Fibroblast of villous mesenchyme (primary cell): ENCODE data around the gene PTPN3. TPM values are rescaled to one million over a fixed set of nuclear protein-coding genes. Genes with fewer than 3 reads are reported as not detected.
A peak's percentile ranks its signal among the peaks of the same experiment; 100 is the strongest.

ENCODE experiments used
- DNase-seq: peaks from one replicate; pipeline ENCODE4 v3.0.0-alpha.2; 2010; ENCODE audit warnings: low read depth
- H3K4me3 ChIP-seq: 2 replicates; pipeline ENCODE4 v1.5.1; 2011; ENCODE audit warnings: low read depth, mild to moderate bottlenecking, low read length
- CTCF ChIP-seq: IDR thresholded peaks from 2 replicates; pipeline ENCODE4 v1.5.1; 2012; ENCODE audit warnings: low read depth, mild to moderate bottlenecking, low read length; ENCODE audit not compliant: insufficient read depth
- total RNA-seq: library from RNA; depleted of rRNA; stranded (reverse); fragments of >200 nt; gene quantifications from 2 replicates; pipeline ENCODE4 v1.2.3, GENCODE V29; 2012

Gene PTPN3
- total RNA-seq, 1 donor, result under 0.01 TPM

GRCh38 chr9:109504689-109505088, 6.6 kb upstream of the PTPN3 start:
- TF ChIP-seq CTCF, result no peak
- H3K4me3 ChIP-seq, result no peak overlapping the region
- DNase-seq, result no peak

DNA sequence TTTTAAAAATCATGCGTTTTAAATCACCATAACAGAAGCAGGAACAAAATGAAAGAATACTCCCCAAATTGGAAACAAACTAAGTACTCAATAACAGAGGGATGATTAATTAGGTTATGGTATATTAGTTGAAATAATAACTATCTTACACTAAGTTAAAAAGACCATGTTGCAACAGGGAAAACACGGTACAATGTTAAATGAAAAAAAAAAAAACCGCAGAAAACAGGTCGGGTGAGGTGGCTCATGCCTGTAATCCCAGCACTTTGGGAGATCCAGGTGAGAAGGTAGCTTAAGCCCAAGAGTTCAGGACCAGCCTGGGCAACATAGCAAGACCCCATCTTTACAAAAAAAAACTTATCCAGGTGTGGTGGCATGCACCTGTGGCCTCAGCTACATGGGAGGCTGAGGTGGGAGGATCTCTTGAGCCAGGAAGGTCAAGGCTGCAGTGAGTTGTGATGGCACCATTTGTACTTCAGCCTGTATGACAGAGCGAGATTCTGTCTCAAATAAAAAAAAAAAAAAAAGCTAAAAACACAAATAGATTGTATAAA, 2.4 kb upstream of the PTPN3 start:
- TF ChIP-seq CTCF, result no peak
- no peak for DNase-seq
- H3K4me3 ChIP-seq, result no peak overlapping the region

- DNase-seq, result no peak
- H3K4me3 ChIP-seq, result peak overlapping the region; percentile 25
- no peak for TF ChIP-seq CTCF
Measured at GRCh38 chr9:109499631-109500410, 1.7 kb upstream of the PTPN3 start.

GRCh38 chr9:109499093-109499630, 1.1 kb upstream of the PTPN3 start:
- peak overlapping the region; percentile 9 for H3K4me3 ChIP-seq
- no peak for DNase-seq
- TF ChIP-seq CTCF, result no peak

DNA sequence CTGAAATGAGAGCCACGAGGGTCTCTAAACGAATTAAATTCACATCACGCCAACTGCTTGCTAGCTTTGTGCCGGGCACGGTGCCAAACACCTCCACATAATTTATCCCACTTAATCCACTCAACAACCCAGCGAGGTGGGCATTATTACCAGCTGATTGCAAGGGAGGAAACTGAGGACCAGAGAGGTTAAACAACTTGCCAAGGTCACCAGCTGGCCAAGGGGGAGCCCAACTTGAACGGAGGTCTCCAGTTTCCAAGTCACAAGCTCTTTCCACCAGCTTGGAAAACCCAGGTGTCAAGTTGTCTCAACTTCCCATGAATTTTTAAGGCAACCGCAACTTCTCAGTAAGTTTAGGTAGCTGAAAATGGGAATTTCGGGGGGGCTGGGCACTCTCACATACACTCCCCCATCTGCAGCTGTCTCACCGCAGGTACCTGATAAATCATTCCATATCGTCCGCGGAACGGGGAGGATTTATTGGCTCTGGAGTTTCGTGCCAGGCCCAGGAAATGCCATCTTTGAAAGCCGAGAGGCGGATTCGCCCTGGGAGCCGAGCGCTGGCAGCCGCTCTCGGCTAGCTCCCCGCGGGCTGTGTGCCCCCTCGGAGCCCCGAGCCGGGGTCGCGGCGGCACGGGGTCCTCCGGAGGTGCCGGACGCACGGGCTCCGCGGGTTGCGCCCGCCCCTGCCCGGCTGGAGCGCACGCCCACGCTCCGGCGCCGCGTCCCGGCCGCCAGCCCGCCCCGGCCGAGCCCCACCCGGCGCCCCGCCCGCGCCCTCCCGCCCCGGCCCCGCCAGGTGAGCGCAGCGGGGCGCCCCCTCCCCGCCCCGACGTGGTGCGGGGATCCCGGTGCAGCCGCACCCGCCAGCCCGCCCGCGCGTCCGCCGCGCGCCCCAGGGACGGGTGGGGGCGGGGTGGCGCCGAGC, 617 bp downstream of the PTPN3 start:
- DNase-seq, result no peak
- no peak for TF ChIP-seq CTCF
- H3K4me3 ChIP-seq, result peak overlapping the region; percentile 40

DNA sequence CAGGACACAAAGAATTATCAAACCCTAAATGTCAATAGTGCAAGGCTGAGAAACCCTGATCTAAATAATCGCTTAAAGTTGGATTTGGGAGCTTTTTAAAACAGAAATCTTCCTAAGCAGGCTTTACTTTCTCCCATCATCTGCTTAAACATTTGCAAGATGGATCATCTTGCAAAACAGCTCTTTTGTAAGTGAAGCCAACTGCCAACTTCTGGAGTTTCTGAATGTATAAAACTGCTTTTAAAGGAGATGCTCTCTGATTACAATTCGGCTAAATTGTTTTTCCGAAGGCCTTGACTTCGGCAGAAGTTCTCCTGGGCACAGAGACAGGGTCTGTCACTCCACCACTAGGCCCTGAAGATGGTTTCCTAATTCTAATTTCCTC, 1.3 kb downstream of the PTPN3 start:
- DNase-seq, result no peak
- H3K4me3 ChIP-seq, result no peak overlapping the region
- no peak for TF ChIP-seq CTCF
